Measurements from ENCODE around the gene TASP1.
A peak's percentile ranks its signal among the peaks of the same experiment; 100 is the strongest.
"Not testable (repeated sequence)": the region's sequence is repeated elsewhere in the genome, so short reads cannot be mapped to it uniquely, and the experiment has no call there.

TASP1 gene

DNA sequence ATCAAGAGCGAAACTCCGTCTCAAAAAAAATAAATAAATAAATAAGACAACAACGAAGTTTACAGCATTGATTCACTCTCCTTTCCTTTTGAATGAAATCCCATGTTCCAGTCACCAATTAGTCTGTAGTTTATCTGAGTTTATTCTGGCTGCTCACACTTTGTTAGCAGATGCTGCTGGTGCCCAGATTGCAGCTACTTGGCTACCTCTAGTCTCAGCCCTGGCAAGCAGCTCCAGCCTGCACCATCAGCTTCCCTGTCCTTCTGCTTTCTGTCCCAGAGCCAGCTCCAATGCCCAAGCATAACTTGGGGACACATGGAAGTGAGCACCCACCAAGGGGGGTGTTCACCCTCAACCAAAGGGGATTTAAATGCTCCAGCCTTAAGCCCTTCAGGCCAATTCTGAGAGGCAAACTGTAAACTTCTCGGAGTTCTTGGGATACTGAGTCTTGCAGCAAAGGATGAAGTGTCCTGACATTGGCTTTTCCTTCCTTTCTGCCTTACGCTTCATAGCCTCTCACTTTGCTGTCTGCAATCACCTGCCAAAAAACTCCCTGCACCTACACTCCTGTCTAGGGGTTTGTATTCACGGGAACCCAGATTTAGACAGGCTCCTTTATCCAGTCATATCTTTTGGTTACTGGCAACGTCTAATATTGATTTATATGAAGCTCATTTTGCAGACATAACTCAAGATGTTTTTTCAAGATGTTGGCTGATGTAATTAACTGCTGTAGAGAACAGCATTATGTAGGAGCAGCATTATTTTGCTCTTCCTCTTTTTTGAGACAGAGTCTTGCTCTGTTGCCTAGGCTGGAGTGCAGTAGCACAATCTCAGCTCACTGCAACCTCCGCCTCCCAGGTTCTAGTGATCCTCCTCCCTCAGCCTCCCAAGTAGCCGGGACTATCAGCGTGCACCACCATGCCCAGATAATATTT, 9.8 kb upstream of the TASP1 start:
- no peak for DNase-seq

DNA sequence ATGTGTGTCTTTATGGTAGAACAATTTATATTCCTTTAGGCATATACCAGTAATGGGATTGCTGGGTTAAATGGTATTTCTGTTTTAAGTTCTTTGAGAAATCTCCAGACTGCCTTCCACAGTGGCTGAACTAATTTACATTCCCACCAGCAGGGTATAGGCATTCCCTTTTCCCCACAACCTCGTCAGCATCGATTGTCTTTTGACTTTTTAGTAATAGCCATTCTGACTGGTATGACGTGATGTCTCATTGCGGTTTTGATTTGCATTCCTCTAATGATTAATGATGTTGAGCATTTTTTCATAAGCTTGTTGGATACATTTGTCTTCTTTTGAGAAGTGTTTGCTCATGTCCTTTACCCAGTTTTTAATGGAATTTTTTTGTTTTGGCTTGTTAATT, 5.3 kb upstream of the TASP1 start:
- peak; percentile 49 for DNase-seq

DNA sequence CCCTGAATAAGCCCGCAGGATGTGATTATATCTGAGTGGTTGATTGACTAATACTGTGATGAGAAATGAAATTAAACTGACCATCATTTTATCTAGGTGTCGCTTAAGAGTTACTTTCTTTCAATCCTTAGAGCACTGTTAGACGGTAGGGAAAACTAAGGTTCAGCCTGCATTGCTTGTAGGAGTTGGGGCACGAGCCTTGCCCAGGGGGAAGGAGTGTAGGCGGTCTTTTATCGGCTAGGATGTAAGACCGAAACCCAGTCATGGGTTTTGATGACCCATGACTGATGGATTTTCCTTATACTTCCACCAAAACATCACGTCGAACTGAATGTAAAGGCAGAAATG, 392 bp upstream of the TASP1 start:
- peak; percentile 89 for DNase-seq

DNA sequence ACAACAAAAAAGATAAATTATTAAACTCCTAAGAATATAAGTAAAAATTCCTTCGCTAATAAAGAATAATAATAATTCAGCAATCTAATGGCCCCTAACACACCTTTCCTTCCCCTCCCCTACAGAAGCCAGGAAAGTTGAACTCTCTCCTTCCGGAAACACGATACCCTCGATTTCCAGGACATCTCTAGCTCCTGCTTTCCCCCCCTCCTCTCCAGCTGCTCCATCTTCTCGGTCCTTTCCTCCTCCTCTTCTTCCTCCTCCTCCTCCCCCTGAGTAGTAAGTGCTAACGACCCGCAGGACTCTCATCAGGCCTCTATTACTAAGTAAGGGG, 603 bp downstream of the TASP1 start:
- DNase-seq, result peak; percentile 76

DNA sequence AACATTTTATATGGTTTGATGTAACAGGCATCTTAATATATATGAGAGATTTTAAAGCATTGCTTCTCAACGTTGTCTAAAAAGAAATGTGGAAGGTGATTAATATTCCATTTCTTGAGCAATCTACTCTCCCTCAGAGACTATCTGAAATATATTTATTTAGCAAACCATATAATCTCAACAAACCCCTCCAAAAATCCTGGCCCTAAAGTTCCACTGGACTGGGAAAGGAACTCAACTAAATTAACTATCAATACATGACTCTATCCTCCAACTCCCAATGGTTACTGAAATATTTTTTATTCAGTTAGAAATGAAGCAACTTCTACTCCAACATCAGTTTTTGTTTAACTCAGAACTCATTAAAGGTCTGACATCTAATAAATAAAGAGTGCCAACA, 6.3 kb downstream of the TASP1 start:
- DNase-seq, result no peak

DNA sequence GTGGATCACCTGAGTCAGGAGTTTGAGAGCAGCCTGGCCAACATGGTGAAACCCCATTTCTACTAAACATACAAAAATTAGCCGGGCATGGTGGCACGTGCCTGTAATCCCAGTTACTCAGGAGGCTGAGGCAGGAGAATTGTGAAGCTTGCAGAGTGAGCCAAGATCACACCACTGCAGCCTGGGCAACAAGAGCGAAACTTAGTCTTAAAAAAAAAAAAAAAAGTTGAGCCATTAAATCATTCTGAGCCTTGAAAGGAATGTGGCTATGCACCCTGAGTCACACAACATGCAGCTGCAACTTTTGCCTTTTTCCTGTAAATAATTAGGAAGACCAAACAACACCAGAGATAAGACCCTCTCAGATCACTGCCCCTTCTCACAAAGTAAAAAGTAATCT, 11.2 kb downstream of the TASP1 start:
- DNase-seq, result not testable (repeated sequence)

DNA sequence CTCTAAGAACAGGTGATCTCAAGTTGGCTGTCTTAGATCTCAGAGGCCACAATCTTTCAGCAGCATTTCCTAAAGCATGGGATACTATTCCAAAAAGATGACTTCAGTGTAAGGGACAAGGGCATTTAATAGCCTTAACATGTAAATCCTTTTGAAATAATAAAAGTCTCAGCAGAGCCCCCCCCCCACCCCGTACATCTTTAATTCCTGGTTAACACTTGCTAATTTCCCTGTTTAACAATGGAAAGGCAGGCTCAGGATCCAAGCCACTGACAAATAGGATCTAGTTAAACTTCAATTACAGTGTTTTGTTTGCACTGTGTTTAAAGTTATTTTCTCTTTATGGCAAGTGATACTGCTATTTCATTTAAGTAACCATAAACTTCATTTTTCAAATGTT, 12.0 kb downstream of the TASP1 start:
- no peak for DNase-seq

DNA sequence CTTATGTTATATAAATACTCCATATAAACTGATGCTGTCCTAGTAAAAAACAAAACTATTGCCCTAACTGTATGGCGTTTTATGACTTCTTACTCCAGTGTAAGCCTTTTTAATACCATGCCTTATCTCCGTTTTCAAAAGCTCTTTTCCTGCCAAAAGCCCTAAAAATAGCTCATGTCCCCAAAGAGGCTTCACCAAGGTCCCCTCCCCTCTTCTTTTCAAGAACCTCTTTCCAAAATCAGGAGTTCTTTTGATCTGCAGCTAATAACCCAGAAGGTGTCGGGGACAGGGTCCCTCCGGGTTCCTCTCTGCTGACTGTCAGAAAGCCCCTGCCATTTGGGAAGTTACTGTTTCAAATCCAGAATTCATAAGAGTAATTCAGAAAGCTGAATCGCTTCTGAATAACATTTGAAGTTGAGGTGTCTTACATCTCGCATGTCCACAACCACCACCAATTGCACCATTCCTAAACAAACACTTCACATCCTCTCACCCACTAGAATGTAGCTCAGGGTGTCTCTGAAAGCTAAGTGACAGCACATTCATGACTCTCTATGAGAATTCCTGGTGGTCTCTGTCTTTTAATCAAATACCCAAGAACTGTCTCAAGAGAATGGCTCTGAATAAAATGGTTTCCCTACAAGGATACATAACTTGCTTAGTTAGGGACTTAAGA, 13.3 kb downstream of the TASP1 start:
- DNase-seq, result no peak

DNA sequence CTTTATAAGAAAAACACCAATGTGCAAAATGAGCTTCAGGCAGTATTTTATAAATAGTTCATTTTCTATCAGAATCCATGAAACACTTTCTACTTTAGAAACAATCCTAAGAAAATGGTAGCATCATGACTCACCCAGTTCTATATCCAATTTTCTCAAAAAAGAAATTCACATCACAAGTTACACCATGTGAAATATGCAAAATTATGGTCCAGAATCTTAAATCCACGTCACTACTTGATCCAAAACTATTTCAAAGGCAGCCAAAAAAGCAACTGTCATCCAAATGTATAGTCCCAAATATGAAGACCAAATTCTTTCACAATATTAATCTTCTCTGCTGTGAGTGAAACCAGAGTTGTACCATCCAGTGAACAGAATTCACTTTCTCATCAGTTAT, 19.3 kb downstream of the TASP1 start:
- not testable (repeated sequence) for DNase-seq

DNA sequence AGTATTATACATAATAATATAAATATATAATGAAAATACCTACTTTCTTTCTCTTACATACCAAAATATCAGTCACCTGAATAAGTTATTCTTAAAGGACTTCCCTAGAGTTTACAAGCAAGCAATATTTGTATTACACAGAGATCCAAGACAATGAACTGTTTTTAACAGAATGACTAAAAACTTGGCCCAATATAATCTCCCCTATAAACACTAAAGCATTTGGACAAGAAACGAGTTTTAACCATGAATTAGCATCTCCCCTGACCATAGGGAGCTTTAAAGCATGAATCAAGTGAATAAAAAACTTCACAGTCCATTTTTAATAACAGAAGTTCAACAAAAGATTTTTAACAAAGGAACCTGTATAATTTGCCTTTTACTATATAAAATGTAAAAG, 20.3 kb downstream of the TASP1 start:
- DNase-seq, result not testable (repeated sequence)

DNA sequence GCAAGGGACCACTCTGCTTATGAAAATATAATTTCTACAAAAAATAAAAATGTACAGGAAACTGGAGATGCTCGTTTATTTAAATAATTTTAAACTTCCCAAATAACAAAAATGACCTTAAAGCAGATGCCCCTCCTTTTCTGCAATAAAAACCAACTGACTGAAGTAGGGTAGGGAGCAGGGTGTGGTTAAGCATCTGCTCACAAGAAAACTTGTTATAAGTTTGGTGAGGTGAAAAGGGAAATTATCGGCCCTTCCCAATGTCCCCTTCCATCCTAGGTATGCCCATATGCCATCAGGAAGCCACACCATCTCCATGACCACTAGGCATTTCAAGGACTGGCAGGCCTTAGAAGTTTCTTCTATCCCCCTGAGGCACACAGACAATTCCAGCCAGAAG, 21.1 kb downstream of the TASP1 start:
- DNase-seq, result not testable (repeated sequence)

DNA sequence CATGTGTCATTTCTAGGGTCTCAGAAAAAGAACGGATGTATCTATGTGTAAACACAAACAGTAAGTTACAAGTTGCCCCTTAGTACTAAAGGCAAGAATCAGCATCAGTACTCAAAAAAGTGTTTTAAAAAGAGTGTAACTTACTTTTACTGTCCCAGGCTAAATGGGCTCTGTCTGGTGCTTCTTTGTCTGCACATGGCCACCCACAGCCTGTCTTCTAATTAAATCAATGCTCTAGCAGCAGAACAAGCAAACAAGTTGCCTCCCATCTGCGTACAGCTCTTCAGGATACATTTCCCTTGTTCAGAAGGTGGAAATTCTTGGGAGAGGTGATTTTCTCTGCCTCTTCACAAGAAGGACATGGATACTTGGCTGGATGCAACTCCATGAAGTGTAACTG, 22.0 kb downstream of the TASP1 start:
- DNase-seq, result not testable (repeated sequence)

DNA sequence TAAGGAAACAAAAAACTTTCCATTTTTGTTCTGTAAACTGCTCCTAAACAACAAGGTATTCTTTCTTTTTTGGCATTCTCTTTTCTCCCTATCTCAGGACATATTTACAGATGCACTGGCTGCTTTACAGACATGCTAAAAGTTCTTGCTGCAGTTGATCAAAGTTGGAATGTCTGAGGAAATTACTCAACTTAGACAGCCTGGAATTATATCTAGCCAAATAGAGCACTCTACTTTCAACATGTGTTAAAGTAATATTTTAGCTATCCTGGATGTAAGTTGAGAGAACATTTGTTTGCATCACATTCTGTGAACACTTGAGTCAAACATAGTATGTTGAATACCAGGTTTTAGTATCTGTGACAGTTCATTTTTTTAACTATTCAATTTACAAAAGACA, 24.8 kb downstream of the TASP1 start:
- no peak for DNase-seq

DNA sequence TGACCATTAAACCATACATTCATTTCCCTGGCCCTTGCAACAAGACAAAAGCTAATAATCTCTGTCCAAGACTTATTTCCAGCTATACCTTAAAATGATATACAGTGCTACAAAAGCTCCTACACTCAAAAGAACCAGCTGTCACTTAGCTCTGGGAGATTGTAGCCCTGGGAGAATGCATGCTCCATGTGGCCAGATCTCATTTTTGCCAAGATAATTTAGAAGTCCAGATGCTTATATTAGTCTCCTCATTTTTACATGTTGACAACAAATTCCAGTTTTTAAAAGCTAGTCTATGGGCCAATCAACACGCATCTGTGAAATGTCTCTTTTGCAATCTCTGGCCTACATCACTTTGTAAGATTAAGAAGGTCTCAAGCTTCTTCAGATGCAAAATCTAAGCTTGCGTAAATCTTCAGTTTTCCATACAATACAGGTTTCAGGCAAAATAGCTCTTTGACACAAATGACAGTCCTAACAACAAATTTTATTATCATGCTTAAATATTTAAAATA, 27.1 kb downstream of the TASP1 start:
- no peak for DNase-seq

DNA sequence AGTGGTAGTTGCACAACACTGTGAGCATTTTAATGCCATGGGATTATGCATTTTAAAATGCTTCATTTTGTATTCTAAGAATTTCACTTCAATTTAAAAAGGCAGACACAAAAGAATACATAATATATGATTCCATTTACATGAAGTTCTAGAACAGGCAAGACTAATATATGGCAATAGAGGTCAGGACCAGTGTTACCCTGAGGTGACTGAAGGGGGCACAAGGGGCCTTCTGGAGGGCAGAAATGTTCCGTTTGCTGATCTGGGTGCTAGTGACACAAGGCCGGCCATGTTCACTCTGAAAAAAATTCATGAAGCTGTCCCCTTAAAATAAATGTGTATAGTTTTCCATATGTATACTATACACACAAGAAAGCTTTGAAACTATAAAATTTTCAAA, 28.5 kb downstream of the TASP1 start:
- DNase-seq, result peak; percentile 46

DNA sequence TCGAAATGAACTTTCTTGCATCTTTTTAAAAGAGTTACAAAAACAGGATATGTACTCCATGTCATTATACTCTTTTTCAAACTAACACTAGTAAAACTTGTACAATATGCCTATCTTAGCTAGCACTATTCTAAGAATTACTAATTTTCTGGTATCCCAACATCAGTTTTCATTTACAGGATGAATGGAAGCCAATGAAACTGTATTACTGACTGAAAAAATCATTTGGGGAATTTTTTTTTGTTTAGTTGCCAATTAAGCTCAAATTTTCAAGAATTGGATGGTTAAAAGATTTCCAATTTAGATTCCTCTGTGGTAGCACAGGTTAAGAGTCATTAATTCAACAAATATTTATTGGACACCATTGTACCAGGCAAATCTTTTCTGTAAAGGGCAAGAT, 30.7 kb downstream of the TASP1 start:
- no peak for DNase-seq

DNA sequence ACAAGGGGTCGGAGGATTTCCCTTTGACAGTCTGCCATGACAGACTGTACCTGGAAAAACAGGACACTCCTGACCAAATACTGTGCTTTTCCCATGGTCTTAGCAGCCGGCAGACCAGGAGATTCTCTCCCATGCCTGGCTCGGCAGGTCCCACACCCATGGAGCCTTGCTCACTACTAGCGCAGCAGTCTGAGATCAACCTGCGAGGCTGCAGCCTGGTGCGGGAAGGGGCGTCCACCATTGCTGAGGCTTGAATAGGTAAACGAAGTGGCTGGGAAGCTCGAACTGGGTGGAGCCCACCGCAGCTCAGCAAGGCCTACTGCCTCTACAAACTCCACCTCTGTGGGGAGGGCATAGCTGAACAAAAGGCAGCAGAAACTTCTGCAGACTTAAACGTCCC, 45.3 kb downstream of the TASP1 start:
- not testable (repeated sequence) for DNase-seq

DNA sequence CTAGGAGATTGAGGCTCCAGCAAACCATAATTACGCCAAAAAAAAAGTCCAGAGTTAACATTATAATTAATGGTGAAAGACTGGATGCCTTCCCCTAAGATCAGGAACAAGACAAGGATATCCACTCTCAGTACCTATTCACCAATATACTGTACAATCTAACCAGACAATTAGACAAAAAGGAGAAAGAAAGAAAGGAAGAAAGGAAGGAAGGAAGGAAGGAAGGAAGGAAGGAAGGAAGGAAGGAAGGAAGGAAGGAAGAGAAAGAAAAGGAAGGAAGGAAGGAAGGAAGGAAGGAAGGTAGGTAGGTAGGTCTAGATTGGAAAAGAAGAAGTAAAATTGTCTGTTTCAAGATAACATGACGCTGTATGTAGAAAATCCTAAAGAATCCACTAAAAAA, 50.7 kb downstream of the TASP1 start:
- no peak for DNase-seq

DNA sequence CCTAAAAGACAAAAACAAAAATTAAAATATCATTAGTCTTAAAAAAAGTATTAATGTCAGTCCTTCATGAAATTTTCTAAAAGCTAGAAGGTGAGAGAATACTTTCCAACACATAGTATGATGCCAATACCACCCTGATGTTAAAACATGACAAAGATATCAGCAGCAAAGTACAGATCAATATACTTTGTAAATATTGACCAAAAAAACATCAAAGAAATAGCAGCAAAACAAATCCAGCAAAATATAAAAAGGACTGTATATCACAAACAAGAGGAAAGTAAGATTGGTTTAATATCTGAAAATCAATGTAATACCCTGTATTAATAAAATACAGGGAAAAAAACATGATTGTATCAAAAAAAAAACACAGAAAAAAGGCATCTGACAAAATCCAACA, 51.4 kb downstream of the TASP1 start:
- DNase-seq, result no peak

DNA sequence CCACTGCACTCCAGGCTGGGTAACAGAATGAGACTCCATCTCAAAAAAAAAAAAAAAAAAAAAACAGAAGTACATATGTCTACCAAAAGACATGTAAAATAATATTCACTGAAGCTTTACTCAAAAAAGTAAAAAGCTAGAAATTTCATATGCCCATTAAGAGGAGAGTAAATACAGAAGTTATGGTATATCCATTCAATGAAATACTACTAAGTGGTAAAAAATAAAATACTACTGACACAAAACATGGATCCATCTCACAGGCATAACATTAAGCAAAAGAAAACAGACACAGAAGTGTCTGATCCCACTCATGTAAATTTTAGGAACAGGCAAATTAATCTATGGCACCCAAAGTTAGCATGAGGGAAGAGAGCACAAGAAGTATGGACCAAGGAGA, 52.6 kb downstream of the TASP1 start:
- no peak for DNase-seq

DNA sequence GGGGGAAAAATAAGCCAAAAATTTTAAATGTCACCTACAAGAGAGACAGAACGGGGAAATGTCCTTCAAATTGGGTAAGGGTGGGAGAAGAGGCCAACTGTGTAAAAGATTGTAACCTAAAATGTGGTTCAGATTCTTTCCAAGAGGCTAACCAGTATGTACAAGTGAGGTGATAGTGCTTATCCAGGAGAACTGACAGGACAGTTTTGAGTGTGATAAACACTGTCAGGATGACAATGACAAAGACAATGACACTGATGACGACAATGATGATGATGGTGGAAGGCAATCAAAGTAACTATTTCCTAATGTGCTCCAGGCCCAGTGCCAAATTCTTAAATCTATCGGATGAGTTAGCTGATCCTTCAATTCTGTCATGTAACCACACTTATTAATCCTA, 57.3 kb downstream of the TASP1 start:
- no peak for DNase-seq

DNA sequence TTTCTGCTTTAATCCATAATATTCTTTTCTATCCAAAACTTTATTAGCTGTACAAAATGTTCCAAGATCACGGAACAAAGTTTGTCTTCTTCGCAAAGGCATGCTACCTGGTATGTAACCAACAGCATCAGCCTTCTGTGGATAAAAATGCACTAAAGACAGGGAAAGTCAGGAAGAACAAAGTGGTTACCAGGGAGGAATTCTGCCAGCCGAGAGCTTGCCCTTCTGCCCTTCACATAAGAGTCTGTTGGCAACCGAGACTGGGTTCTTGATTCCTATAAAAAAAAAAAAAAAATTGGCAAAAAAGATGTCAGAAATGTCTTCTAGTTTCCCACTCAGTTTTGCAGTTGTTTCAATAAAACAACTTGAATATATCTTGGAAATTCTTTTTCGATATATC, 58.0 kb downstream of the TASP1 start:
- no peak for DNase-seq

DNA sequence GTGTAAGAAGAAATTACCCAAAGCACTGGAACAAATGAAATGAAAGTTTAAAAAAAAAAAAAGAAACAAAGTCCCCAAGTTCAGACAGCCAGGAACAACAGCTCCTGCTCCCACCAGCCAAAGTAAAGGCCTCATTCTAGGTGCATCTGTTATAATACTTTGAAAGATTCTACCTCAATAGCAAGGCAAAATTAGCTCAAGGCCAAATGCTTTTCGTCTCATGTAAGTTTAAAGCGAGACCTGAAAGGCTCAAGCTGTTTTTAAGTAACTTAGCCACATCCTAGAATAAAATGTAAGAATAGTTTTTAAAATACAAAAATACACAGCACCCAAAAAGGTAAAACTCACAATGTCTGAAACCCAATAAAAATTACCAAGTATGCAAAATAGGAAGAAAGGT, 64.7 kb downstream of the TASP1 start:
- DNase-seq, result no peak

DNA sequence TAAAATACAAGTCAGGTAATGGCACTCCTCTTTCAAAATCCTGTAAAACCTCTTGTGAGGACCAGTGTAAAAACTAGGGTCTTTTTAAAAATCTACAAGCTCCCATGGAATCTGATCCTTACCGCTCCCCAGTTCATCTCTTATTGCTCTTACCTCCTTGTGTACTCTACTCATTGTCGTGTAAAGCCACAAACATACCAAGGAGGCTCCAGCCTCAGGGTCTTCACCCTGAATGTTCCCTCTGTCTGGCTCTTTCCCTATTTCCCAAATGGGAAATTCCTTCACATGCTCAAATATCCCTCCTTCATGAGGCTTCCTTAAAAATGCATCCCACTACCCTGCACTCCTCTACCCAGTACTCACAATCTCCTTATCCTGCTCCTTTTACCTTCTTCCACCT, 67.1 kb downstream of the TASP1 start:
- no peak for DNase-seq

DNA sequence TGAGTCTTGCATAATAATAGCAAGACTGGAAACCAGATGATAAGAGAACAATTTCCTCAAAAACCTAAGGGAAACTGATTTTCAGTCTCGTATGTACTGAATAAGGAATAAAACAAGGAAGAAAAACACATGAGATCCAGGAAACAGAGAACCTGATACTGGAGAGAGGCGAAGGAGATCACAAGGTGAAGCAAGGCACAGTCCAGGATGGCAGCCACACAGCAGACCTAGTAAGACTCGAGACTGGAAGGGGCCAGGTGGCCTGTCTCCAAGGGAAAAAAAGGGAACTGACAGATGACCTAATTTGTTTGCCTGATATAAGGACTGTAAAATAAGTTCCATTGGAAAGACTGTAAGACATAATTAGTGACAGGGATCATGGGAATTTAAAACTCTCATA, 71.1 kb downstream of the TASP1 start:
- no peak for DNase-seq
